ENCODE results near the gene CDPF1. TPM values are rescaled to one million over a fixed set of nuclear protein-coding genes. Genes with fewer than 3 reads are reported as not detected.
"Not testable (repeated sequence)": the region's sequence is repeated elsewhere in the genome, so short reads cannot be mapped to it uniquely, and the experiment has no call there.

Gene CDPF1
- total RNA-seq, 2 donors from 2014 or later = 16.2 to 20.6 TPM

DNA sequence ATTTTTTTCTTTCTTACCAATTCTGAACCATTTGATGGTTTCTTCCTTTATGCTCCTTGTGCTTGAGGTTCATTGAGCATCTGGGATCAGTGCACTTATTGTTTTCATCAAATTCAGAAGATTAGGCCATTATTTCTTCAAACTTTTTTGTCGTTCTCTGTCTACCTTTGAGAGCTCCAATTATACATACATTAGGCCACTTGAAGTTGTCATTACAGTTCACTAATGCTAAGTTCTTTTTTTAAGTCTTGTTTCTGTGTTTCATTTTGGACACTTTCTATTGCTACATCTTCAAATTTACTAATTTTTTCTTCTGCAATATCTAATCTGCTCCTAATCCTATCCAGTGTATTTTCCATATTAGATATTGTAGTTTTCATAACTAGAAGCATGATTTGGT lies 40.8 kb downstream of the CDPF1 start:
- H3K4me1 ChIP-seq (replicated peaks) = no peaks in the 10 kb centered on the region
- H3K27me3 ChIP-seq (replicated peaks; ENCODE audit: insufficient read depth) = no peaks in the 10 kb centered on the region
- no peak overlapping the region for H3K4me3 ChIP-seq
- H3K36me3 ChIP-seq = no peaks in the 10 kb centered on the region
- intact Hi-C loops (cut with DNase I) = no loop called here
- no peak for DNase-seq (ENCODE audit: low spot score)
- H3K27ac ChIP-seq = no peak overlapping the region
- TF ChIP-seq POLR2AphosphoS5 (IDR thresholded peaks at IDR 0.05) = no peak
- TF ChIP-seq, protein P1, sequence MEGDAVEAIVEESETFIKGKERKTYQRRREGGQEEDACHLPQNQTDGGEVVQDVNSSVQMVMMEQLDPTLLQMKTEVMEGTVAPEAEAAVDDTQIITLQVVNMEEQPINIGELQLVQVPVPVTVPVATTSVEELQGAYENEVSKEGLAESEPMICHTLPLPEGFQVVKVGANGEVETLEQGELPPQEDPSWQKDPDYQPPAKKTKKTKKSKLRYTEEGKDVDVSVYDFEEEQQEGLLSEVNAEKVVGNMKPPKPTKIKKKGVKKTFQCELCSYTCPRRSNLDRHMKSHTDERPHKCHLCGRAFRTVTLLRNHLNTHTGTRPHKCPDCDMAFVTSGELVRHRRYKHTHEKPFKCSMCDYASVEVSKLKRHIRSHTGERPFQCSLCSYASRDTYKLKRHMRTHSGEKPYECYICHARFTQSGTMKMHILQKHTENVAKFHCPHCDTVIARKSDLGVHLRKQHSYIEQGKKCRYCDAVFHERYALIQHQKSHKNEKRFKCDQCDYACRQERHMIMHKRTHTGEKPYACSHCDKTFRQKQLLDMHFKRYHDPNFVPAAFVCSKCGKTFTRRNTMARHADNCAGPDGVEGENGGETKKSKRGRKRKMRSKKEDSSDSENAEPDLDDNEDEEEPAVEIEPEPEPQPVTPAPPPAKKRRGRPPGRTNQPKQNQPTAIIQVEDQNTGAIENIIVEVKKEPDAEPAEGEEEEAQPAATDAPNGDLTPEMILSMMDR (IDR thresholded peaks at IDR 0.05) = no peak
- 100% methylated on average over 1 of the region's 1 CpG for WGBS
- H3K9me3 ChIP-seq = no peaks in the 10 kb centered on the region

DNA sequence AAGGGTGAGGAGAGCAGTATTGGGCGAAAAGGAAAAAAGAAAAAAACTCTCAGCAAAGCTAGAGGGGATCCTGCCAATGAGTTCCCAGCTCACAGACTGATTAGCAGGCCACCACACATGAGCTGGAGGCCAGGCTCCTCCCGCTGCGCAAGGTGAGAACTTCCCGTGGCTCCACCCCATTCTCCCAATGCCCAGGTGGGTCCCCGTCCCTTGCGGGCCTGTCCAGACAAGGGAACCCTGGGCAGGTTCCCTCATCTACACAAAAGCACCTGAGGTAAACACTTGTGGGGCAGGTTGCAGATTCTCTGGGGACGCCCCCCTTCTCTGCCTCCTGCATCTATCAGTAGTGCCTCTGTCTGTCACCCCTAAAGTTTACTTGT lies 46.5 kb downstream of the CDPF1 start:
- Histone ChIP-seq H3K27me3 (replicated peaks; ENCODE audit: insufficient read depth) (no peaks in the 10 kb centered on the region), H3K4me1 (replicated peaks) (no peaks in the 10 kb centered on the region), H3K9me3 (no peaks in the 10 kb centered on the region), H3K36me3 (no peaks in the 10 kb centered on the region), H3K27ac (no peak overlapping the region), H3K4me3 (no peak overlapping the region)
- no peak for DNase-seq (ENCODE audit: low spot score)
- TF ChIP-seq POLR2AphosphoS5 (IDR thresholded peaks at IDR 0.05) (no peak), POLR2A (IDR thresholded peaks at IDR 0.05) (no peak)
- TF ChIP-seq, protein P1 (IDR thresholded peaks at IDR 0.05) = no peak
- WGBS = 66% methylated on average over 7 of the region's 7 CpGs
- intact Hi-C loops (cut with DNase I) = no loop called here

DNA sequence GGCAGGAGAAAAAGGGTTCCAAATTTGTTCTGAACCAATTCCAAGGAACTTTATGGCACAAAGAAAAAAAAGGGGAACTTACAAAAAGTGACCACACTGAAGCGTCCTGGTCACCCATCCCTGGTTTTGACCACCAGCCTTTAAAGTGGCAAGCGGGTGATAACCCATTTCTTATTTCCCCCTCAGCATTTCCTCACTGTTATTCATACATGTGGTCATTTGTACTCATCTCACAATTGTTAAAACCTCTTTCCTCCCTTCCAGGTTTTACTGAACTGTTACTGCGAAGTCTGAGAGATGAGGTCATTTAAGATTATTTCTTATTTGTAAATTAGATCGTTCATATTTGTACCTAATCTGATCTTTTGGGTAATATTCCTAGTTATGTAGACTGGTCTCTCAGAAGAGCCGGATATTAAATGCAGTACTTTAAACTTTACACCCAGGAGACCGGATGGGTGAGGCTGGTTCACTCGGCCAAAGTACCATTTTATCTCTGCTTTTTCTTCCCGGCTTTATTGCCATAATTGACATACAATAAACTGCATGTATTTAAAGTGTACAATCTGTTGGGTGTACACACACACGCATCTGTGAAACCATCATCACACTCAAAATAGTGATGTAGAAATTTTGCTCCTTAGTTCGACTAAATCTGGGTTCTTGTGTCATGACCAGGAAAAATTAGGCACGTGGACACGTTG lies 47.0 kb downstream of the CDPF1 start:
- 82% methylated on average over 12 of the region's 12 CpGs for WGBS
- intact Hi-C loops (cut with DNase I) = no loop called here
- Histone ChIP-seq H3K36me3 (no peaks in the 10 kb centered on the region), H3K4me3 (no peak overlapping the region), H3K4me1 (replicated peaks) (no peaks in the 10 kb centered on the region), H3K27me3 (replicated peaks; ENCODE audit: insufficient read depth) (no peaks in the 10 kb centered on the region), H3K9me3 (no peaks in the 10 kb centered on the region), H3K27ac (no peak overlapping the region)
- TF ChIP-seq POLR2AphosphoS5 (IDR thresholded peaks at IDR 0.05) (no peak), POLR2A (IDR thresholded peaks at IDR 0.05) (no peak)
- TF ChIP-seq, protein P1 (IDR thresholded peaks at IDR 0.05) = no peak
- DNase-seq (ENCODE audit: low spot score) = no peak

DNA sequence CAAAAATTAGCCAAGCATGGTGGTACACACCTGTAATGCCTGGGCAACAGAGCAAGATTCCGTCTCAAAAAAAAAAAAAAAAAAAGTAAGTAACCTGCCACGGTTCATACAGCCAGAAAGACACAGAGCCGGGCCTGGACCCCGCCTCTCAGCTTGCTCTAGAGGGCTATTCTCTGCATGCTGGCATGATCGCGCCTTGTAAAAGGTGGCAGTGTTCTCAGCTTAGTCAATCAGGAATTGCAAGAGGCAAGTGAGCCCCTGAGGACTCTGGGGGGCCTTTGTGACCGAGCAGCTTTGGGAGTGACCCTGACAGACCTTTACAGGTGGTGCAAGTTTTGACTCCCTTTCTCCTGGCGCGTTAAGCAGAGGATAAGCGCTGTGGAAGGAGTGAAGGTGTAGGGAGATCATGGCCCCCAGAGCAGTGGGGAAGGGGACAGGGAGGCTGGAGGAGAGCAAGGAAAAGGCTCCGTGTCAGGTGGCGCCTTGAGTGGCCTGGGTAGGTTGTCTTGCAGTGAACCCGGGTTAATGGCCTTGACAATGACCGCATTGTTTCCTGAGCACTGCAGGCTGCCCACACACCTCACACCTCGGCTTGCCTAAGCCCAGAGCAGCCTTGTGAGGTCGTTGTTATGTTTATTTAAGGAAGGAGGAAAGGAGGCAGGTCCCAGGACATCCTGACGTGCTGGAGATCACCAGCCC lies 48.9 kb downstream of the CDPF1 start:
- 59% methylated on average over 17 of the region's 17 CpGs for WGBS
- Histone ChIP-seq H3K36me3 (no peaks in the 10 kb centered on the region), H3K4me3 (no peak overlapping the region), H3K27me3 (replicated peaks; ENCODE audit: insufficient read depth) (no peaks in the 10 kb centered on the region), H3K27ac (no peak overlapping the region), H3K4me1 (replicated peaks) (no peaks in the 10 kb centered on the region), H3K9me3 (no peaks in the 10 kb centered on the region)
- no peak for DNase-seq (ENCODE audit: low spot score)
- intact Hi-C loops (cut with DNase I) = no loop called here
- TF ChIP-seq POLR2AphosphoS5 (IDR thresholded peaks at IDR 0.05) (no peak), POLR2A (IDR thresholded peaks at IDR 0.05) (no peak)
- TF ChIP-seq, protein P1 (IDR thresholded peaks at IDR 0.05) = no peak

DNA sequence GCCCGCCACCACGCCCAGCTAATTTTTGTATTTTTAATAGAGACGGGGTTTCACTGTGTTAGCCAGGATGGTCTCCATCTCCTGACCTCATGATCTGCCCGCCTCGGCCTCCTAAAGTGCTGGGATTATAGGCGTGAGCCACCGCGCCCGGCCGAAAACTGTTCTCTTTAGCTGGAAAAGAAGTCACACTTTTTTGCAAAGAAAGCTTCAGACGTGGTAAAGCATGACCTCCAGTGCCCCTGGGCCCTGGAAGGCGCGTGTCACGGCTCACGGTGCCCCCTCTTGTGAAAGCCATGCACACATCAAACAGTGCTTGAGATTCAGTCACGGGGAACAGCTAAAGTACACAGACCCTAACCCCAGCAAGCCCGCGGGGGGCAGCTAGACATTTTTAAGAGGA lies 51.3 kb downstream of the CDPF1 start:
- H3K9me3 ChIP-seq; DNase-seq (ENCODE audit: low spot score); H3K27ac ChIP-seq; intact Hi-C loops (cut with DNase I); H3K4me1 ChIP-seq (replicated peaks); H3K27me3 ChIP-seq (replicated peaks; ENCODE audit: insufficient read depth); H3K36me3 ChIP-seq; H3K4me3 ChIP-seq: not testable (repeated sequence)
- WGBS = 90% methylated on average over 18 of the region's 18 CpGs

Data from prostate gland (tissue), 2 donors.